Muscle of arm (tissue), 12 donors: ENCODE data around the gene ANK3. TPM values are rescaled to one million over a fixed set of nuclear protein-coding genes. Genes with fewer than 3 reads are reported as not detected.

Experiments
- DNase-seq: peaks from one replicate; pipeline ENCODE4 v3.0.0-alpha.2; 2013
- polyA plus RNA-seq, 12 donors: library from polyadenylated mRNA; unstranded; fragments of 120-200 nt; gene quantifications; one replicate each; pipeline ENCODE4 v1.2.1, GENCODE V29; 2013; ENCODE audit not compliant: insufficient read length in 12 of 12

ANK3 gene
- polyA plus RNA-seq, 12 donors: 84.5 to 171 (median 147) TPM; not detected in 1

GRCh38 chr10:60283397-60283796 is 106.3 kb downstream of the ANK3 start:
- no peak for DNase-seq

- DNase-seq: no peak
These were observed 106.8 kb downstream of the ANK3 start for GRCh38 chr10:60282771-60283353.

- DNase-seq: no peak
These were observed 107.8 kb downstream of the ANK3 start for GRCh38 chr10:60281792-60282353.

- no peak for DNase-seq
These were observed 108.3 kb downstream of the ANK3 start for GRCh38 chr10:60281331-60281730.

GRCh38 chr10:60280475-60280874 is 109.2 kb downstream of the ANK3 start:
- no peak for DNase-seq

- DNase-seq: no peak
These were observed 112.0 kb downstream of the ANK3 start for GRCh38 chr10:60277656-60278055.

GRCh38 chr10:60276232-60276631 is 113.4 kb downstream of the ANK3 start:
- no peak for DNase-seq

GRCh38 chr10:60271319-60272040 is 118.2 kb downstream of the ANK3 start:
- no peak for DNase-seq

- DNase-seq: no peak
These were observed 119.2 kb downstream of the ANK3 start for GRCh38 chr10:60270426-60270825.

GRCh38 chr10:60267802-60268201 is 121.9 kb downstream of the ANK3 start:
- no peak for DNase-seq

GRCh38 chr10:60266513-60266912 is 123.2 kb downstream of the ANK3 start:
- DNase-seq: no peak

GRCh38 chr10:60262647-60263126 is 127.0 kb downstream of the ANK3 start:
- DNase-seq: no peak

- no peak for DNase-seq
These were observed 129.4 kb downstream of the ANK3 start for GRCh38 chr10:60260321-60260720.

GRCh38 chr10:60258429-60258797 is 131.3 kb downstream of the ANK3 start:
- no peak for DNase-seq

- no peak for DNase-seq
These were observed 131.8 kb downstream of the ANK3 start for GRCh38 chr10:60257767-60258428.

GRCh38 chr10:60254776-60255175 is 134.9 kb downstream of the ANK3 start:
- DNase-seq: no peak

GRCh38 chr10:60253484-60253883 is 136.2 kb downstream of the ANK3 start:
- no peak for DNase-seq

GRCh38 chr10:60252688-60253087 is 137.0 kb downstream of the ANK3 start:
- DNase-seq: no peak

- no peak for DNase-seq
These were observed 143.3 kb downstream of the ANK3 start for GRCh38 chr10:60246382-60246781.

GRCh38 chr10:60239228-60239627 is 150.4 kb downstream of the ANK3 start:
- DNase-seq: no peak

- DNase-seq: no peak
These were observed 150.9 kb downstream of the ANK3 start for GRCh38 chr10:60238759-60239100.

- peak; percentile 16 for DNase-seq
These were observed 151.5 kb downstream of the ANK3 start for GRCh38 chr10:60237977-60238758.
